Aorta (tissue), 5 donors: Measurements from ENCODE around the gene FUS. TPM values are rescaled to one million over a fixed set of nuclear protein-coding genes. Genes with fewer than 3 reads are reported as not detected.

Experiments used
- ATAC-seq: fragments of 200-7000 bp; cut with Tn5 transposase; one replicate; pipeline ENCODE4 v1.9.1; 2022; ENCODE audit warnings: moderate library complexity; ENCODE audit not compliant: low FRiP score
- DNase-seq, 2 donors: peaks; one replicate each; pipeline ENCODE4 v3.0.0-alpha.2; 2020
- H3K27ac ChIP-seq, 2 donors: one replicate each; pipeline ENCODE4 v1.5.1; 2013; ENCODE audit warnings: low read length in 2 of 2, mild to moderate bottlenecking in 2 of 2, moderate library complexity in 2 of 2, control low read depth in 1 of 2, inconsistent platforms in 1 of 2, low read depth in 1 of 2
- H3K27me3 ChIP-seq, 2 donors: one replicate each; pipeline ENCODE4 v1.6.1; 2013; ENCODE audit warnings: control low read depth in 1 of 2, low read length in 1 of 2, mild to moderate bottlenecking in 1 of 2, moderate library complexity in 1 of 2; ENCODE audit not compliant: insufficient read depth in 2 of 2, control insufficient read depth in 1 of 2
- H3K36me3 ChIP-seq, 2 donors: one replicate each; pipeline ENCODE4 v1.6.1; 2013; ENCODE audit warnings: control low read depth in 1 of 2, low read length in 1 of 2, mild to moderate bottlenecking in 1 of 2; ENCODE audit not compliant: insufficient read depth in 2 of 2, control insufficient read depth in 1 of 2
- H3K4me1 ChIP-seq, 2 donors: one replicate each; pipeline ENCODE4 v1.6.1; 2013; ENCODE audit warnings: low read length in 2 of 2, control low read depth in 1 of 2, mild to moderate bottlenecking in 1 of 2, moderate library complexity in 1 of 2; ENCODE audit not compliant: insufficient read depth in 2 of 2, control insufficient read depth in 1 of 2
- H3K4me3 ChIP-seq, 2 donors: one replicate each; pipeline ENCODE4 v1.5.1; 2013; ENCODE audit warnings: low read length in 2 of 2, control low read depth in 1 of 2, mild to moderate bottlenecking in 1 of 2
- H3K9me3 ChIP-seq: one replicate; pipeline ENCODE4 v1.6.1; 2013; ENCODE audit warnings: mild to moderate bottlenecking, low read length; ENCODE audit not compliant: control insufficient read depth
- WGBS, 2 donors: extraction: QIAGEN DNeasy Blood & Tissue Kit; methylation state at CpG; one replicate each; pipeline ENCODE4 v1.1.7; 2013; 5-methylcytosine and 5-hydroxymethylcytosine counted together
- intact Hi-C, 2 donors: fragments of 100-400 bp; cut with DNase I; formaldehyde crosslinking; loops; one replicate each; pipeline versions ENCODE4 v1.14.2 to v1.15.0; 2022
- polyA plus RNA-seq, 2 donors: library from polyadenylated mRNA; stranded (reverse); fragments of 200-250 nt; gene quantifications; one replicate each; pipeline ENCODE4 v1.2.3, GENCODE V29; 2013
- total RNA-seq, 2 donors: library from RNA; stranded (reverse); fragmentation: NEBNext Ultra II Directional; extraction: Animal tissue kit (Norgen Biotek cat#: 25700); gene quantifications; one replicate each; pipeline ENCODE4 v1.2.1, GENCODE V29; 2021
- donor health status: healthy with polysubstance abuse.
- donor health status: Bipolar disorder and iron deficiency.
- donor health status: DM: no; HTN: no; CAD: no.
- donor health status: DM: no; HTN: no; CAD: no.
- donor health status: DM: yes; HTN: yes; CAD: no.

The FUS gene
- total and polyA plus RNA-seq, 4 donors = 95.7 to 329 (median 248) TPM

DNA sequence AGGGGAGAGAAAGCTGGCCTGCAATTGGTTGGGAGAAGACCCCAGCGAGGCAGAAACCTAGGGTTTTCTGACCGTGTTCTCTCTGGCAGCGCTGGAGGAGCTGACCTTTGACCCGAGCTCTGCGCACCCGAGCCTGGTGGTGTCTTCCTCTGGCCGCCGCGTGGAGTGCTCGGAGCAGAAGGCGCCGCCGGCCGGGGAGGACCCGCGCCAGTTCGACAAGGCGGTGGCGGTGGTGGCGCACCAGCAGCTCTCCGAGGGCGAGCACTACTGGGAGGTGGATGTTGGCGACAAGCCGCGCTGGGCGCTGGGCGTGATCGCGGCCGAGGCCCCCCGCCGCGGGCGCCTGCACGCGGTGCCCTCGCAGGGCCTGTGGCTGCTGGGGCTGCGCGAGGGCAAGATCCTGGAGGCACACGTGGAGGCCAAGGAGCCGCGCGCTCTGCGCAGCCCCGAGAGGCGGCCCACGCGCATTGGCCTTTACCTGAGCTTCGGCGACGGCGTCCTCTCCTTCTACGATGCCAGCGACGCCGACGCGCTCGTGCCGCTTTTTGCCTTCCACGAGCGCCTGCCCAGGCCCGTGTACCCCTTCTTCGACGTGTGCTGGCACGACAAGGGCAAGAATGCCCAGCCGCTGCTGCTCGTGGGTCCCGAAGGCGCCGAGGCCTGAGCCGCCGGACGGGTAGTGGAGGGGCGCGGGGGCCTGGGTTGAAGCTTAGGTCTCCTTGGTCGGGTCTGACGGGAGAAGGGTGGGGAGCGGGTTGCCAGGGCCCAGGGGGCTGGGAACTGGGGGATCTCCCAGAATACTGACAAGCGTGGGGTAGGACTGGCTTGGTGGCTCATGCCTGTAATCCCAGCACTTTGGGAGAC is 44.4 kb downstream of the FUS start:
- ATAC-seq = no peak
- H3K27ac ChIP-seq = no peak overlapping the region
- intact Hi-C loops = no loop called here
- no peak overlapping the region for H3K4me3 ChIP-seq
- 70 to 71% methylated on average over 61 to 80 of the region's 80 CpGs for WGBS, 2 donors
- peak in 1 of 2 donors; percentile 40 for DNase-seq
- no peaks in the 10 kb centered on the region for H3K27me3 ChIP-seq
- H3K4me1 ChIP-seq = no peaks in the 10 kb centered on the region
- H3K36me3 ChIP-seq = no peaks in the 10 kb centered on the region
- no peaks in the 10 kb centered on the region for H3K9me3 ChIP-seq

DNA sequence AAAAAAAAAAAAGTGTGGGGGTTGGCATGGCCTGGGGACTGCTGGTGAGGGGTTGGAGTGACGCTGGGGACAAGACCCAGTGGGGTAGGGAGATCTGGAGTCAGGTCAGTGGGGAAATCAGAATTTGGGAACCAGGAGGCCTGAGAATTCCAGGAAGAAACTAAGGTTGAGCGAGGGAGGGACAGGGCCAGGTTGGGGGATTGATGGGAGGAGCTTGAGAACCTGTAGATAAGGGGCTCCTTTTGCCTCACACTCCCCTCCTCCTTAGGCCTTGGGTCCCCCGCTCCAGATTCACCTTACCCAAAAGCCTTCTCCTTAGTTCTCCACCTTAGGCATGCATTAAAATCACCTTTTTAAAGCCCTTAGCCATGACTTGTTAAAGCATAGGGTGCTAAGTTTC is 45.3 kb downstream of the FUS start:
- Histone ChIP-seq H3K36me3 (no peaks in the 10 kb centered on the region), H3K27ac (no peak overlapping the region), H3K4me1 (no peaks in the 10 kb centered on the region), H3K27me3 (no peaks in the 10 kb centered on the region), H3K4me3 (no peak overlapping the region), H3K9me3 (no peaks in the 10 kb centered on the region)
- WGBS, 2 donors = 94 to 97% methylated on average over 3 of the region's 3 CpGs
- ATAC-seq (no peak), DNase-seq (peak in 1 of 2 donors; percentile 5)
- intact Hi-C loops = no loop called here

DNA sequence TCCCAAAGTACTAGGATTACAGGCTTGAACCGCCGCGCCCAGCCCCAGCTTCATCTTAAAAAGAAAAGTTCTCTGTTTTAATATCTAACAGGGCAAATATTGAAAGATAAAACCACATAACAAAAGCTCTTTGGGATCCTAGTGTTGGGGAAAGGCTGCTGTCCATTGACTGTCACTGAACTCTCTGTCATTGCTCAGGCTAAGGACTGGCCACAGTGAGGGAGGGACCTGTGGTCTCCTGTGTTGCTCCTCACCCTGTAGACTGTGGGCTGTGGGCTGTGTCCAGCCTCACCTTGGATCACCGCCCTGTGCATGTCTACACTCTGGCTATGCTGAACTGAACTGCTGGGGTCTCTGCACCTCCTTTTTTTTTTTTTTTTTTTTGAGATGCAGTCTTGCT is 48.3 kb downstream of the FUS start:
- Histone ChIP-seq H3K4me1 (no peaks in the 10 kb centered on the region), H3K4me3 (no peak overlapping the region), H3K27me3 (no peaks in the 10 kb centered on the region), H3K36me3 (no peaks in the 10 kb centered on the region), H3K27ac (no peak overlapping the region), H3K9me3 (no peaks in the 10 kb centered on the region)
- 92 to 97% methylated on average over 4 of the region's 4 CpGs for WGBS, 2 donors
- DNase-seq (peak in 1 of 2 donors; percentile 17), ATAC-seq (no peak)
- intact Hi-C loops = no loop called here

GRCh38 chr16:31229501-31229900 is 49.6 kb downstream of the FUS start:
- no peak for ATAC-seq
- Histone ChIP-seq H3K4me1 (no peaks in the 10 kb centered on the region), H3K9me3 (peaks cover 2% of the 10 kb centered on the region), H3K4me3 (no peak overlapping the region), H3K36me3 (no peaks in the 10 kb centered on the region), H3K27ac (no peak overlapping the region), H3K27me3 (no peaks in the 10 kb centered on the region)
- intact Hi-C loops = no loop called here
- no peak for DNase-seq
- WGBS, 2 donors = 56 to 62% methylated on average over 10 of the region's 10 CpGs

- peaks cover 2% of the 10 kb centered on the region for H3K9me3 ChIP-seq
- no peaks in the 10 kb centered on the region for H3K27me3 ChIP-seq
- intact Hi-C loops = no loop called here
- no peak overlapping the region for H3K4me3 ChIP-seq
- WGBS, 2 donors = 82 to 84% methylated on average over 4 of the region's 4 CpGs
- H3K36me3 ChIP-seq = no peaks in the 10 kb centered on the region
- no peak for ATAC-seq
- no peak for DNase-seq
- peaks cover 0 to 1% of the 10 kb centered on the region in 2 donors for H3K4me1 ChIP-seq
- no peak overlapping the region for H3K27ac ChIP-seq
These were observed 58.1 kb downstream of the FUS start for GRCh38 chr16:31238041-31238440.

Other genes with a start within 250 kb of the FUS start
- 10 to 100 TPM; 11.8 to 21.7 TPM for gene ORAI3, start 231.1 kb upstream of the FUS start, total RNA-seq
- gene ORAI3, start 231.1 kb upstream of the FUS start, polyA plus RNA-seq = 10 to 100 TPM in 1 of 2 donors, 1 to 10 TPM in 1; 9.1 to 20.8 TPM
- gene SETD1A, start 222.4 kb upstream of the FUS start, total RNA-seq = 10 to 100 TPM; 16.4 to 19.7 TPM
- 1 to 10 TPM; 4.4 to 9.7 TPM for gene SETD1A, start 222.4 kb upstream of the FUS start, polyA plus RNA-seq
- 10 to 100 TPM; 13.6 to 31.3 TPM for gene HSD3B7, start 194.9 kb upstream of the FUS start, total RNA-seq
- 10 to 100 TPM in 1 of 2 donors, 1 to 10 TPM in 1; 8.6 to 10.4 TPM for gene HSD3B7, start 194.9 kb upstream of the FUS start, polyA plus RNA-seq
- gene STX1B, start 169.5 kb upstream of the FUS start, total RNA-seq = under 1 TPM; 0.84 to 0.93 TPM
- 1 to 10 TPM in 1 of 2 donors, under 1 TPM in 1; 0.13 to 2.2 TPM for gene STX1B, start 169.5 kb upstream of the FUS start, polyA plus RNA-seq
- 10 to 100 TPM; 73.5 to 88.6 TPM for gene STX4, start 146.6 kb upstream of the FUS start, total RNA-seq
- gene STX4, start 146.6 kb upstream of the FUS start, polyA plus RNA-seq = 100 to 1,000 TPM in 1 of 2 donors, 10 to 100 TPM in 1; 52.8 to 121 TPM
- 10 to 100 TPM in 1 of 2 donors, 1 to 10 TPM in 1; 7.4 to 10.3 TPM for gene ZNF668, start 105.9 kb upstream of the FUS start, total RNA-seq
- 1 to 10 TPM; 6.0 to 6.6 TPM for gene ZNF668, start 105.9 kb upstream of the FUS start, polyA plus RNA-seq
- 10 to 100 TPM; 12.6 to 15.0 TPM for gene ZNF646, start 105.7 kb upstream of the FUS start, total RNA-seq
- gene ZNF646, start 105.7 kb upstream of the FUS start, polyA plus RNA-seq = 1 to 10 TPM; 1.6 to 4.7 TPM
- 1 to 10 TPM; 2.4 to 6.0 TPM for gene PRSS53, start 91.2 kb upstream of the FUS start, total RNA-seq
- 10 to 100 TPM in 1 of 2 donors, 1 to 10 TPM in 1; 3.6 to 12.9 TPM for gene PRSS53, start 91.2 kb upstream of the FUS start, polyA plus RNA-seq
- gene VKORC1, start 85.3 kb upstream of the FUS start, total RNA-seq = 100 to 1,000 TPM in 1 of 2 donors, 10 to 100 TPM in 1; 75.7 to 109 TPM
- 100 to 1,000 TPM; 143 to 206 TPM for gene VKORC1, start 85.3 kb upstream of the FUS start, polyA plus RNA-seq
- gene BCKDK, start 71.8 kb upstream of the FUS start, total RNA-seq = 10 to 100 TPM; 28.6 to 37.2 TPM
- gene BCKDK, start 71.8 kb upstream of the FUS start, polyA plus RNA-seq = 10 to 100 TPM; 16.7 to 32.0 TPM
- gene KAT8, start 62.5 kb upstream of the FUS start, total RNA-seq = 10 to 100 TPM; 51.6 to 61.1 TPM
- gene KAT8, start 62.5 kb upstream of the FUS start, polyA plus RNA-seq = 10 to 100 TPM; 24.3 to 65.7 TPM
- gene PRSS8, start 44.4 kb upstream of the FUS start, total RNA-seq = not detected
- gene PRSS8, start 44.4 kb upstream of the FUS start, polyA plus RNA-seq = 10 to 100 TPM in 1 of 2 donors, under 1 TPM in 1; 0.77 to 11.9 TPM
- gene PRSS36, start 30.1 kb upstream of the FUS start, total RNA-seq = 1 to 10 TPM; 3.5 to 8.8 TPM
- 1 to 10 TPM; 4.2 to 5.1 TPM for gene PRSS36, start 30.1 kb upstream of the FUS start, polyA plus RNA-seq
- gene PYCARD, start 22.6 kb downstream of the FUS start, total RNA-seq = 10 to 100 TPM; 13.3 to 23.9 TPM
- gene PYCARD, start 22.6 kb downstream of the FUS start, polyA plus RNA-seq = 10 to 100 TPM; 14.7 to 52.7 TPM
- under 1 TPM in 1 of 2 donors, not detected in 1; 0.24 TPM for gene TRIM72, start 34.0 kb downstream of the FUS start, total RNA-seq
- gene TRIM72, start 34.0 kb downstream of the FUS start, polyA plus RNA-seq = under 1 TPM in 1 of 2 donors, not detected in 1; 0.05 TPM
- gene PYDC1, start 37.0 kb downstream of the FUS start, total RNA-seq = not detected
- gene PYDC1, start 37.0 kb downstream of the FUS start, polyA plus RNA-seq = not detected
- gene ITGAM, start 79.8 kb downstream of the FUS start, total RNA-seq = 10 to 100 TPM; 15.7 to 40.1 TPM
- 1 to 10 TPM in 1 of 2 donors, under 1 TPM in 1; 0.74 to 6.9 TPM for gene ITGAM, start 79.8 kb downstream of the FUS start, polyA plus RNA-seq
- 10 to 100 TPM; 25.0 to 27.0 TPM for gene ITGAX, start 175.0 kb downstream of the FUS start, total RNA-seq
- 1 to 10 TPM in 1 of 2 donors, under 1 TPM in 1; 0.79 to 5.1 TPM for gene ITGAX, start 175.0 kb downstream of the FUS start, polyA plus RNA-seq
- gene ITGAD, start 213.2 kb downstream of the FUS start, total RNA-seq = under 1 TPM; 0.45 to 0.54 TPM
- gene ITGAD, start 213.2 kb downstream of the FUS start, polyA plus RNA-seq = under 1 TPM in 1 of 2 donors, not detected in 1; 0.63 TPM
- gene COX6A2, start 248.2 kb downstream of the FUS start, total RNA-seq = 1 to 10 TPM in 1 of 2 donors, not detected in 1; 3.0 TPM
- gene COX6A2, start 248.2 kb downstream of the FUS start, polyA plus RNA-seq = 10 to 100 TPM in 1 of 2 donors, not detected in 1; 10.6 TPM